Measurements from ENCODE around the gene EFCAB13. TPM values are rescaled to one million over a fixed set of nuclear protein-coding genes. Genes with fewer than 3 reads are reported as not detected.

Gene EFCAB13
- total RNA-seq, 1 experiment from 2014 or later = 1.6 TPM

- no CpG with 5 or more reads among the region's 4 CpGs for WGBS (ENCODE audit: extremely low coverage, insufficient read length, low lambda C conversion rate)
- no peak overlapping the region for H3K23ac ChIP-seq (ENCODE audit: insufficient read length, low read depth, low read length)
- no peak overlapping the region for H3K4ac ChIP-seq (ENCODE audit: low read depth, low read length)
- no peak overlapping the region for H4K8ac ChIP-seq (replicated peaks; ENCODE audit: insufficient read length, low read depth, low read length)
- no peak overlapping the region for H3K4me3 Mint-ChIP-seq
- H3K27ac Mint-ChIP-seq = no peak overlapping the region
- H2AFZ ChIP-seq (ENCODE audit: low read length) = no peak overlapping the region
- peaks cover 9% of the 10 kb centered on the region for H3K27me3 Mint-ChIP-seq (ENCODE audit: low read depth)
- 0 out of 2 replicates have a peak, but pooled peaks cover 2% of the 10 kb centered on the region for H3K4me1 ChIP-seq (ENCODE audit: insufficient read depth, low read length)
- H3K9ac ChIP-seq (ENCODE audit: extremely low read depth, insufficient read length, low read length) = no peak overlapping the region
- no peak for TF ChIP-seq CTCF (conservative IDR thresholded peaks at IDR 0.05)
- H4K20me1 ChIP-seq (ENCODE audit: control insufficient read depth, insufficient read depth, insufficient read length) = no peaks in the 10 kb centered on the region
- no peak overlapping the region for H2BK5ac ChIP-seq (ENCODE audit: insufficient read length, low read length)
- no peak overlapping the region for H4K5ac ChIP-seq (ENCODE audit: insufficient read length, low read depth, low read length)
- no peak overlapping the region for H2BK20ac ChIP-seq (ENCODE audit: low read depth, low read length, poor library complexity, severe bottlenecking)
- H3K27ac ChIP-seq (ENCODE audit: insufficient read length, low read depth, low read length) = no peak overlapping the region
- no peak overlapping the region for H3T11ph ChIP-seq (ENCODE audit: low read length)
- H3K9me3 ChIP-seq (ENCODE audit: control insufficient read depth, low read depth, low read length) = no peaks in the 10 kb centered on the region
- no peak overlapping the region for H2BK120ac ChIP-seq (ENCODE audit: low read depth, low read length, poor library complexity, severe bottlenecking)
- no peaks in the 10 kb centered on the region for H3K79me1 ChIP-seq (ENCODE audit: insufficient read depth, low read depth, low read length, poor library complexity, severe bottlenecking)
- H3K4me1 Mint-ChIP-seq = peaks cover 8 to 11% of the 10 kb centered on the region in 2 experiments
- no peak overlapping the region for H3K4me2 ChIP-seq (ENCODE audit: insufficient read depth, insufficient read length, low read length)
- no peaks in the 10 kb centered on the region for H3K79me2 ChIP-seq (ENCODE audit: insufficient read depth, low read length)
- H3K9me3 Mint-ChIP-seq = no peaks in the 10 kb centered on the region; a peak in 1 of 5 replicates
- no peaks in the 10 kb centered on the region for H3K36me3 Mint-ChIP-seq (ENCODE audit: insufficient read depth in 1 of 3, low read depth in 3 of 3)
- no peak overlapping the region for H3K14ac ChIP-seq (ENCODE audit: insufficient read depth, low read length)
- H2BK15ac ChIP-seq (ENCODE audit: low read depth, low read length) = no peak overlapping the region
- H4K91ac ChIP-seq (ENCODE audit: insufficient read length, low read depth, low read length) = no peak overlapping the region
- H3K18ac ChIP-seq (ENCODE audit: insufficient read length, low read depth, low read length) = no peak overlapping the region
- no peaks in the 10 kb centered on the region for H3K23me2 ChIP-seq (ENCODE audit: insufficient read length, low read depth, low read length, poor library complexity, severe bottlenecking)
- H3K56ac ChIP-seq (ENCODE audit: insufficient read length, low read depth, low read length) = no peak overlapping the region
- no peak overlapping the region for H2BK12ac ChIP-seq (ENCODE audit: insufficient read length, low read depth, low read length)
- no peak for DNase-seq
- H2AK5ac ChIP-seq (ENCODE audit: insufficient read length, low read length) = no peak overlapping the region
- H3K27me3 ChIP-seq (ENCODE audit: insufficient read depth, low read length) = no peaks in the 10 kb centered on the region
These were observed 18.3 kb upstream of the EFCAB13 start for GRCh38 chr17:47305302-47305923.

Data from H9 (cell line).